OCI-LY7 (cell line): ENCODE measurements around the gene IKZF3.

ENCODE experiments used
- CTCF ChIP-seq: fragments of 200-600 bp; sonication (generic); conservative IDR thresholded peaks from 2 replicates; pipeline ENCODE4 v1.5.1; 2014; ENCODE audit warnings: mild to moderate bottlenecking, antibody characterized with exemption, low read length, moderate library complexity, mixed read lengths
- EZH2phosphoT487 ChIP-seq: fragments of 200-600 bp; sonication (generic); IDR thresholded peaks from 2 replicates; pipeline ENCODE4 v1.6.1; 2018; ENCODE audit warnings: low read depth, borderline replicate concordance, mild to moderate bottlenecking, mixed run types, antibody characterized with exemption, low read length, moderate library complexity, mixed read lengths

DNA sequence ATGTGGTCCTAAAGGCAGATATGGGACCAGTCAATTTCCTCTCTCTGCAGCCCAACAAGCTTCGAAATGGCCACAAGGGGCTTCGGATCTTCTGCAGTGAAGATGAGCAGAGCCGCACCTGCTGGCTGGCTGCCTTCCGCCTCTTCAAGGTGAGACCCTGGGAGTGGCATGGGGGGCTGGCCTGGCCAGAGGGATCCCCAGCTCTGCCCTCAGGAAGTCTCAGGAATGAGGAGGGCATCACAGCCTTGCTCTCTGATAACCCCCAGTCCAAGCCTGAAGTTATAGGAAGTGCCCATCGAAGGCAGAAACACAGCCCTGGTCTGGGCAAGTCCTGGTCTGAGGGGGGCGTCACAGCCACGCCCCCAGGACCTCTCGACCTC lies 119.3 kb downstream of the IKZF3 start:
- TF ChIP-seq CTCF (0 out of 2 replicates have a peak, but pooled peaks have one; percentile 18), EZH2phosphoT487 (no peak)
